ENCODE results near the gene RDX.

DNA sequence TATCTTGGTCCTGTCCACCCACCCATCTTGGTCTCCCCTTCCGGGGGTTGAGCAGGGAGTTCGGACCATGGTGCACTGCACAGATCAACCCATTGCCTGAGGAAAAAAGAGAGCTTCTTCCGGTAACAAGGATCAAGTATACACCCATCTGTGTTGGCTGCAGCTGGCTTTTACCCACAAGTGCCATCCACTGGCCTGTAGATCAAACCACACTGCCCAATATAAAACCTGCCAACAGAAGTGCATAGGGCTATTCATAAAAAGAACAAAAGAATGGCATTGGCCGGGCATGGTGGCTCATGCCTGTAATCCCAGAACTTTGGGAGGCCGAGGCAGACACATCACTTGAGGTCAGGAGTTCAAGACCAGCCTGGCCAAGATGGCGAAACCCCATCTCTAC is 108.7 kb downstream of the RDX start:
- TF ChIP-seq, protein P1, sequence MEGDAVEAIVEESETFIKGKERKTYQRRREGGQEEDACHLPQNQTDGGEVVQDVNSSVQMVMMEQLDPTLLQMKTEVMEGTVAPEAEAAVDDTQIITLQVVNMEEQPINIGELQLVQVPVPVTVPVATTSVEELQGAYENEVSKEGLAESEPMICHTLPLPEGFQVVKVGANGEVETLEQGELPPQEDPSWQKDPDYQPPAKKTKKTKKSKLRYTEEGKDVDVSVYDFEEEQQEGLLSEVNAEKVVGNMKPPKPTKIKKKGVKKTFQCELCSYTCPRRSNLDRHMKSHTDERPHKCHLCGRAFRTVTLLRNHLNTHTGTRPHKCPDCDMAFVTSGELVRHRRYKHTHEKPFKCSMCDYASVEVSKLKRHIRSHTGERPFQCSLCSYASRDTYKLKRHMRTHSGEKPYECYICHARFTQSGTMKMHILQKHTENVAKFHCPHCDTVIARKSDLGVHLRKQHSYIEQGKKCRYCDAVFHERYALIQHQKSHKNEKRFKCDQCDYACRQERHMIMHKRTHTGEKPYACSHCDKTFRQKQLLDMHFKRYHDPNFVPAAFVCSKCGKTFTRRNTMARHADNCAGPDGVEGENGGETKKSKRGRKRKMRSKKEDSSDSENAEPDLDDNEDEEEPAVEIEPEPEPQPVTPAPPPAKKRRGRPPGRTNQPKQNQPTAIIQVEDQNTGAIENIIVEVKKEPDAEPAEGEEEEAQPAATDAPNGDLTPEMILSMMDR (IDR thresholded peaks at IDR 0.05), result no peak
- no peak for TF ChIP-seq EZH2 (IDR thresholded peaks at IDR 0.05; ENCODE audit: borderline replicate concordance, insufficient read depth, low read depth, low read length, poor library complexity, severe bottlenecking)
